Measurements from ENCODE around the gene POGLUT3. TPM values are rescaled to one million over a fixed set of nuclear protein-coding genes. Genes with fewer than 3 reads are reported as not detected.

POGLUT3 gene
- total RNA-seq, 1 donor from 2014 or later = 2.4 TPM

- no peaks in the 10 kb centered on the region for H3K9me3 Mint-ChIP-seq (ENCODE audit: unreplicated experiment)
- DNase-seq = no peak
- H3K4me3 Mint-ChIP-seq (ENCODE audit: unreplicated experiment) = no peak overlapping the region
- H3K27me3 Mint-ChIP-seq (ENCODE audit: unreplicated experiment) = peaks cover 1% of the 10 kb centered on the region
- H3K27ac Mint-ChIP-seq (ENCODE audit: unreplicated experiment) = no peak overlapping the region
- H3K36me3 Mint-ChIP-seq (ENCODE audit: unreplicated experiment) = no peaks in the 10 kb centered on the region
- TF ChIP-seq, protein P1, sequence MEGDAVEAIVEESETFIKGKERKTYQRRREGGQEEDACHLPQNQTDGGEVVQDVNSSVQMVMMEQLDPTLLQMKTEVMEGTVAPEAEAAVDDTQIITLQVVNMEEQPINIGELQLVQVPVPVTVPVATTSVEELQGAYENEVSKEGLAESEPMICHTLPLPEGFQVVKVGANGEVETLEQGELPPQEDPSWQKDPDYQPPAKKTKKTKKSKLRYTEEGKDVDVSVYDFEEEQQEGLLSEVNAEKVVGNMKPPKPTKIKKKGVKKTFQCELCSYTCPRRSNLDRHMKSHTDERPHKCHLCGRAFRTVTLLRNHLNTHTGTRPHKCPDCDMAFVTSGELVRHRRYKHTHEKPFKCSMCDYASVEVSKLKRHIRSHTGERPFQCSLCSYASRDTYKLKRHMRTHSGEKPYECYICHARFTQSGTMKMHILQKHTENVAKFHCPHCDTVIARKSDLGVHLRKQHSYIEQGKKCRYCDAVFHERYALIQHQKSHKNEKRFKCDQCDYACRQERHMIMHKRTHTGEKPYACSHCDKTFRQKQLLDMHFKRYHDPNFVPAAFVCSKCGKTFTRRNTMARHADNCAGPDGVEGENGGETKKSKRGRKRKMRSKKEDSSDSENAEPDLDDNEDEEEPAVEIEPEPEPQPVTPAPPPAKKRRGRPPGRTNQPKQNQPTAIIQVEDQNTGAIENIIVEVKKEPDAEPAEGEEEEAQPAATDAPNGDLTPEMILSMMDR (IDR thresholded peaks at IDR 0.05; ENCODE audit: partially characterized antibody, unreplicated experiment) = no peak
- H3K4me1 Mint-ChIP-seq (ENCODE audit: low read depth, unreplicated experiment) = no peaks in the 10 kb centered on the region
Observed at GRCh38 chr11:108486331-108486730, 11.9 kb downstream of the POGLUT3 start.

- TF ChIP-seq, protein P1 (IDR thresholded peaks at IDR 0.05; ENCODE audit: partially characterized antibody, unreplicated experiment) = no peak
- Mint-ChIP-seq H3K36me3 (ENCODE audit: unreplicated experiment) (no peaks in the 10 kb centered on the region), H3K9me3 (ENCODE audit: unreplicated experiment) (no peaks in the 10 kb centered on the region), H3K4me3 (ENCODE audit: unreplicated experiment) (no peak overlapping the region), H3K4me1 (ENCODE audit: low read depth, unreplicated experiment) (no peaks in the 10 kb centered on the region), H3K27ac (ENCODE audit: unreplicated experiment) (no peak overlapping the region), H3K27me3 (ENCODE audit: unreplicated experiment) (no peaks in the 10 kb centered on the region)
- no peak for DNase-seq
Observed at GRCh38 chr11:108483163-108483562, 15.0 kb downstream of the POGLUT3 start.

- Mint-ChIP-seq H3K36me3 (ENCODE audit: unreplicated experiment) (no peaks in the 10 kb centered on the region), H3K27ac (ENCODE audit: unreplicated experiment) (no peak overlapping the region), H3K9me3 (ENCODE audit: unreplicated experiment) (no peaks in the 10 kb centered on the region), H3K4me3 (ENCODE audit: unreplicated experiment) (no peak overlapping the region), H3K27me3 (ENCODE audit: unreplicated experiment) (no peaks in the 10 kb centered on the region), H3K4me1 (ENCODE audit: low read depth, unreplicated experiment) (no peaks in the 10 kb centered on the region)
- DNase-seq = no peak
- TF ChIP-seq, protein P1 (IDR thresholded peaks at IDR 0.05; ENCODE audit: partially characterized antibody, unreplicated experiment) = no peak
Observed at GRCh38 chr11:108474664-108475463, 23.3 kb downstream of the POGLUT3 start.

- no peak overlapping the region for H3K4me3 Mint-ChIP-seq (ENCODE audit: unreplicated experiment)
- no peak overlapping the region for H3K27ac Mint-ChIP-seq (ENCODE audit: unreplicated experiment)
- DNase-seq = no peak
- TF ChIP-seq, protein P1 (IDR thresholded peaks at IDR 0.05; ENCODE audit: partially characterized antibody, unreplicated experiment) = no peak
- no peaks in the 10 kb centered on the region for H3K9me3 Mint-ChIP-seq (ENCODE audit: unreplicated experiment)
- H3K4me1 Mint-ChIP-seq (ENCODE audit: low read depth, unreplicated experiment) = no peaks in the 10 kb centered on the region
- H3K36me3 Mint-ChIP-seq (ENCODE audit: unreplicated experiment) = no peaks in the 10 kb centered on the region
- H3K27me3 Mint-ChIP-seq (ENCODE audit: unreplicated experiment) = no peaks in the 10 kb centered on the region
Observed at GRCh38 chr11:108472681-108473080, 25.5 kb downstream of the POGLUT3 start.

- no peak overlapping the region for H3K27ac Mint-ChIP-seq (ENCODE audit: unreplicated experiment)
- H3K4me3 Mint-ChIP-seq (ENCODE audit: unreplicated experiment) = no peak overlapping the region
Observed at GRCh38 chr11:108468478-108468864, 29.7 kb downstream of the POGLUT3 start.

More at GRCh38 chr11:108468478-108468864, 29.7 kb downstream of the POGLUT3 start:
- TF ChIP-seq, protein P1 (IDR thresholded peaks at IDR 0.05; ENCODE audit: partially characterized antibody, unreplicated experiment) = no peak
- Mint-ChIP-seq H3K36me3 (ENCODE audit: unreplicated experiment) (no peaks in the 10 kb centered on the region), H3K27me3 (ENCODE audit: unreplicated experiment) (peaks cover 8% of the 10 kb centered on the region), H3K4me1 (ENCODE audit: low read depth, unreplicated experiment) (no peaks in the 10 kb centered on the region), H3K9me3 (ENCODE audit: unreplicated experiment) (peaks cover 2% of the 10 kb centered on the region)
- no peak for DNase-seq

All from glutamatergic neuron (in vitro differentiated cells).